GM12878 (cell line): ENCODE data around the gene ZNF513. TPM values are rescaled to one million over a fixed set of nuclear protein-coding genes. Genes with fewer than 3 reads are reported as not detected.

Experiments used
- CREM ChIP-seq: IDR thresholded peaks from 2 replicates; pipeline ENCODE4 v1.6.1; 2014; ENCODE audit warnings: antibody characterized with exemption, low read depth
- DPF2 ChIP-seq: fragments of 450-650 bp; IDR thresholded peaks from 2 replicates; pipeline ENCODE4 v1.6.1; 2017; ENCODE audit warnings: mild to moderate bottlenecking
- MLLT1 ChIP-seq: fragments of 450-650 bp; IDR thresholded peaks from 2 replicates; pipeline ENCODE4 v1.6.1; 2016; ENCODE audit warnings: mild to moderate bottlenecking
- MYB ChIP-seq: fragments of 150-350 bp; IDR thresholded peaks from 2 replicates; pipeline ENCODE4 v1.6.1; 2014; ENCODE audit warnings: mild to moderate bottlenecking, low read depth, low read length, borderline replicate concordance
- POLR2AphosphoS2 ChIP-seq: IDR thresholded peaks from 2 replicates; pipeline ENCODE4 v1.6.1; 2011; ENCODE audit warnings: low read depth, mild to moderate bottlenecking, low read length, improper control_type of control experiment, moderate library complexity
- RCOR1 ChIP-seq: conservative IDR thresholded peaks from 2 replicates; pipeline ENCODE4 v1.6.1; 2012; ENCODE audit warnings: low read depth, low read length, improper control_type of control experiment
- SMAD5 ChIP-seq: IDR thresholded peaks from 2 replicates; pipeline ENCODE4 v1.6.1; 2016; ENCODE audit warnings: antibody characterized with exemption, low read depth
- SP1 ChIP-seq: IDR thresholded peaks from one replicate; pipeline ENCODE4 v1.6.1; 2011; ENCODE audit warnings: low read depth, low read length
- SRF ChIP-seq, 2 experiments: IDR thresholded peaks; 2 replicates each; pipeline ENCODE4 v1.6.1; 2011; ENCODE audit warnings: low read depth in 2 of 2, low read length in 2 of 2, mild to moderate bottlenecking in 1 of 2, moderate library complexity in 1 of 2
- STAT3 ChIP-seq: IDR thresholded peaks from 2 replicates; pipeline ENCODE4 v1.6.1; 2011; ENCODE audit warnings: low read depth, low read length, improper control_type of control experiment
- TBL1XR1 ChIP-seq: IDR thresholded peaks from 2 replicates; pipeline ENCODE4 v1.6.1; 2012; ENCODE audit warnings: low read depth, low read length, improper control_type of control experiment
- WRNIP1 ChIP-seq: IDR thresholded peaks from 2 replicates; pipeline ENCODE4 v1.6.1; 2011; ENCODE audit warnings: low read depth, low read length, improper control_type of control experiment, borderline replicate concordance
- ZBTB33 ChIP-seq: fragments of 450-650 bp; IDR thresholded peaks from 2 replicates; pipeline ENCODE4 v1.6.1; 2017; ENCODE audit warnings: mild to moderate bottlenecking
- ZBTB40 ChIP-seq: fragments of 450-650 bp; IDR thresholded peaks from 2 replicates; pipeline ENCODE4 v1.6.1; 2016; ENCODE audit warnings: mild to moderate bottlenecking, moderate library complexity, borderline replicate concordance
- ZNF207 ChIP-seq: fragments of 450-650 bp; IDR thresholded peaks from 2 replicates; pipeline ENCODE4 v1.6.1; 2014; ENCODE audit warnings: antibody characterized with exemption, mild to moderate bottlenecking, borderline replicate concordance
- polyA plus RNA-seq, 11 experiments: library from polyadenylated mRNA; depleted of rRNA in 4 of 11; unstranded in 6 of 11; stranded (reverse) in 5 of 11; fragments of >200 nt; fragmentation: Nextera tagmentation in 4 of 11; fragmentation: Illumina TruSeq in 1 of 11; extraction: Ambion mirVana in 4 of 11; extraction: Trizol in 1 of 11; gene quantifications; 1 replicate in 1 of 11; 2 replicates in 10 of 11; pipeline versions ENCODE4 v1.2.1 to v1.2.3, GENCODE V29; 2011 to 2016; ENCODE audit warnings: inconsistent platforms in 2 of 11, missing spikeins in 2 of 11, low read depth in 1 of 11
- total RNA-seq, 4 experiments: library from RNA; depleted of rRNA in 3 of 4; stranded (reverse); fragments of >200 nt in 3 of 4; fragmentation: Illumina TruSeq in 1 of 4; extraction: Trizol in 1 of 4; gene quantifications; 2 replicates each; pipeline versions ENCODE4 v1.2.1 to v1.2.3, GENCODE V29; 2013 to 2021
- TF ChIP-seq, protein P1 (sequence below): IDR thresholded peaks from 2 replicates; pipeline ENCODE4 v1.6.1; 2012; ENCODE audit warnings: mild to moderate bottlenecking, low read depth, low read length
- TF ChIP-seq, protein P2 (sequence below): fragments of 450-650 bp; IDR thresholded peaks from 2 replicates; pipeline ENCODE4 v1.6.1; 2017; ENCODE audit warnings: borderline replicate concordance

The ZNF513 gene
- total and polyA plus RNA-seq, 10 of the 15 experiments (the other 5 are each of a cell fraction or from before 2014, with no cell fraction given) = 0.06 to 16.4 (median 5.6) TPM

DNA sequence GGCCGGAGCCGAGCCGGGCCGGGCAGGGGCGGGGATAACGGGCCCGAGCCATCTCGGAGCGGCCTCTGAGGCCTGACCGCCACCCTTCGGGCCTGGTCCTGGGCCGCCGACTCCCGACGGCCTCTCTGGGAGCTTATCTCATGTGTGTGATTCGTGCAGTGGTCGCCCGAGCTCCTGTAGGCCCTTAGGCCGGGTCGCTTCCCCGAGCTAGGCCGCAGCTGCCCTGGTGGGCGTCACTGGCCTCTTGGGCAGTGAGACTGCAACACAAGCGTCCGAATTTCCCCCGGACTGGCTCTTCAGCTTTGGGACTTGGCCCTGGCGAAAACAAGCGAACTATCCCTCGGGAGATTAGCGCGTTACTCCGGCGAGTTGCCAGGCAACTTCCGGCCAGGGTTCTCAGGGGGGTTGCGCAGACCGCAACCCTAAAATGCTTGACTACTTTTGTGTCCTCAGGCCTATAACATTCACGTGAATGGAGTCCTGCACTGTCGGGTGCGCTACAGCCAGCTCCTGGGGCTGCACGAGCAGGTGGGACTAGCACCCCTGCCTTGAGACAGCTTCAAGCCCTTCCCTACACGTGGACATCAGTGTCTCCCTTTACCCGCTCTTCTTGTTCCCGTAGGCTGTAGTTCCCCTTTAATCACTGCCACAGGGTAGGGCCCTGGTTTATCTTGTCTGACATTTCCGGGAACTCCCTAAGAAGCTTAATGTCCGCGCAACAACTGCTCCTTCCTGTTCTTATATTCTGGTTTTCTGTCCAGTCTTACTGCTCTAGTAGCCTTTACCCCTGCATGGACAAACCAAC lies 9.5 kb downstream of the ZNF513 start (continued):
- no peak for TF ChIP-seq ZBTB40
- no peak for TF ChIP-seq POLR2AphosphoS2
- no peak for TF ChIP-seq CREM
- no peak for TF ChIP-seq MYB
- no peak for TF ChIP-seq SP1
- TF ChIP-seq SMAD5 = no peak
- no peak; the same call in 1 of the 2 replicates for TF ChIP-seq MLLT1
- TF ChIP-seq TBL1XR1 = no peak
- no peak for TF ChIP-seq SRF (IDR thresholded peaks at IDR 0.05; ENCODE audit: low read depth in 2 of 2, low read length in 2 of 2)
- TF ChIP-seq STAT3 = 0 out of 2 replicates have a peak, but pooled peaks have one; percentile 42
- TF ChIP-seq, protein P1, sequence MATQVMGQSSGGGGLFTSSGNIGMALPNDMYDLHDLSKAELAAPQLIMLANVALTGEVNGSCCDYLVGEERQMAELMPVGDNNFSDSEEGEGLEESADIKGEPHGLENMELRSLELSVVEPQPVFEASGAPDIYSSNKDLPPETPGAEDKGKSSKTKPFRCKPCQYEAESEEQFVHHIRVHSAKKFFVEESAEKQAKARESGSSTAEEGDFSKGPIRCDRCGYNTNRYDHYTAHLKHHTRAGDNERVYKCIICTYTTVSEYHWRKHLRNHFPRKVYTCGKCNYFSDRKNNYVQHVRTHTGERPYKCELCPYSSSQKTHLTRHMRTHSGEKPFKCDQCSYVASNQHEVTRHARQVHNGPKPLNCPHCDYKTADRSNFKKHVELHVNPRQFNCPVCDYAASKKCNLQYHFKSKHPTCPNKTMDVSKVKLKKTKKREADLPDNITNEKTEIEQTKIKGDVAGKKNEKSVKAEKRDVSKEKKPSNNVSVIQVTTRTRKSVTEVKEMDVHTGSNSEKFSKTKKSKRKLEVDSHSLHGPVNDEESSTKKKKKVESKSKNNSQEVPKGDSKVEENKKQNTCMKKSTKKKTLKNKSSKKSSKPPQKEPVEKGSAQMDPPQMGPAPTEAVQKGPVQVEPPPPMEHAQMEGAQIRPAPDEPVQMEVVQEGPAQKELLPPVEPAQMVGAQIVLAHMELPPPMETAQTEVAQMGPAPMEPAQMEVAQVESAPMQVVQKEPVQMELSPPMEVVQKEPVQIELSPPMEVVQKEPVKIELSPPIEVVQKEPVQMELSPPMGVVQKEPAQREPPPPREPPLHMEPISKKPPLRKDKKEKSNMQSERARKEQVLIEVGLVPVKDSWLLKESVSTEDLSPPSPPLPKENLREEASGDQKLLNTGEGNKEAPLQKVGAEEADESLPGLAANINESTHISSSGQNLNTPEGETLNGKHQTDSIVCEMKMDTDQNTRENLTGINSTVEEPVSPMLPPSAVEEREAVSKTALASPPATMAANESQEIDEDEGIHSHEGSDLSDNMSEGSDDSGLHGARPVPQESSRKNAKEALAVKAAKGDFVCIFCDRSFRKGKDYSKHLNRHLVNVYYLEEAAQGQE = no peak
- no peak for TF ChIP-seq RCOR1
- no peak for TF ChIP-seq DPF2
- TF ChIP-seq, protein P2, sequence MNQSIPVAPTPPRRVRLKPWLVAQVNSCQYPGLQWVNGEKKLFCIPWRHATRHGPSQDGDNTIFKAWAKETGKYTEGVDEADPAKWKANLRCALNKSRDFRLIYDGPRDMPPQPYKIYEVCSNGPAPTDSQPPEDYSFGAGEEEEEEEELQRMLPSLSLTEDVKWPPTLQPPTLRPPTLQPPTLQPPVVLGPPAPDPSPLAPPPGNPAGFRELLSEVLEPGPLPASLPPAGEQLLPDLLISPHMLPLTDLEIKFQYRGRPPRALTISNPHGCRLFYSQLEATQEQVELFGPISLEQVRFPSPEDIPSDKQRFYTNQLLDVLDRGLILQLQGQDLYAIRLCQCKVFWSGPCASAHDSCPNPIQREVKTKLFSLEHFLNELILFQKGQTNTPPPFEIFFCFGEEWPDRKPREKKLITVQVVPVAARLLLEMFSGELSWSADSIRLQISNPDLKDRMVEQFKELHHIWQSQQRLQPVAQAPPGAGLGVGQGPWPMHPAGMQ = no peak
- TF ChIP-seq ZNF207 = no peak
- no peak; the same call in 1 of the 2 replicates for TF ChIP-seq WRNIP1
- no peak for TF ChIP-seq ZBTB33
